Memory B cell (primary cell): Measurements from ENCODE around the gene CEP57.
A peak's percentile ranks its signal among the peaks of the same experiment; 100 is the strongest.

Source experiments
- ATAC-seq: fragments of 150-1000 bp; cut with Tn5 transposase; 2 replicates; pipeline ENCODE4 v1.10.0; 2021; ENCODE audit warnings: low read depth, mild to moderate bottlenecking, moderate library complexity
- DNase-seq, 2 donors: peaks; one replicate each; pipeline ENCODE4 v3.0.0; 2022; ENCODE audit warnings: low spot score in 2 of 2
- H3K27ac Mint-ChIP-seq: one replicate; pipeline ENCODE4 v1.8.0; 2022; ENCODE audit warnings: mild to moderate bottlenecking, moderate library complexity, mixed read lengths
- H3K27me3 Mint-ChIP-seq: one replicate; pipeline ENCODE4 v1.8.0; 2022; ENCODE audit warnings: mixed read lengths
- H3K36me3 Mint-ChIP-seq: one replicate; pipeline ENCODE4 v1.8.0; 2022; ENCODE audit warnings: mild to moderate bottlenecking, mixed read lengths
- H3K4me1 Mint-ChIP-seq: one replicate; pipeline ENCODE4 v1.8.0; 2022; ENCODE audit warnings: mixed read lengths
- H3K4me3 Mint-ChIP-seq: one replicate; pipeline ENCODE4 v1.8.0; 2022; ENCODE audit warnings: mild to moderate bottlenecking, moderate library complexity, mixed read lengths
- H3K9me3 Mint-ChIP-seq: one replicate; pipeline ENCODE4 v1.8.0; 2022; ENCODE audit warnings: mixed read lengths

Gene CEP57

DNA sequence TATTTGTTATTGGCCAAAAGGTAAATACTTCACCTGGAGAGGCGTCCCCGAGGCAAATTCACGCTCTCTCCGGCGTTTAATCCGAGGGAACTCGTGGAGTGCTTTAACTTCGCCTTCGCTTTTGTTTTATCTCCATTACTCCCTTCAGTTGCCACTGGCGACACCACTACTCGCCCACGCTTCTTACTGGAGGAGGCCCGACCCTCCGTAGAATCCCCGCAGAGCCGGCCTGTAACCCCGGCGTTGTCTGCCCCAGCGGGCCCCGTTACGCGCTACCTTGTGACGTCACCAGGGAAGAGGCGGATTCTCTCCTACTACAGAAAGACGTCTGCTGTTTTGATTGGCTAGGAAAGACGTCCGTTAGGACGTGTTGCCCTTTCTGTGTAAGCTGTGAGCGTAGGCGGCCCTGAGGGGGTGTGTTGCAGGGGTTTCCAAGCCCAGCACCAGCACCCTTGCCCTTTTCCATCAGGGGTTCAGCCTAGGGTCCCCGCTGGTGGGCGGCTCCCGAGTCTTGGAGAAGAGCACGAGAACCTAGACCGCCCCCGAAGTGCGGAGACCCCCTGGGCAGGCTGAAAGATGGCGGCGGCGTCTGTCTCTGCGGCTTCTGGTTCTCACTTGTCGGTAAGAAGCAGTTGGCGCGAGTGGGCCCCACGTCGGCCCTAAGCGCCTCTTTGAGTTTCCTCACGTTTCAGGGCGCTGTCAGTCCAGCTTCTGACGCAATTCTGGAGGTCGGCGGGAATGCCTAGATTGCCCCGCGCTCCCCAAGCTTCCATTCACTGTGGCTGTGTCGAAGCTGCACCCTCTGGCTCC, at the start of gene CEP57:
CEP57 (plus strand) TSS at position 376 of the 810 bp plus-strand sequence; CDS start at position 577, 201 bp downstream.
- H3K36me3 Mint-ChIP-seq: peaks cover 9% of the 10 kb centered on the region
- H3K27ac Mint-ChIP-seq: peak within 1 kb of the TSS; percentile 99
- no peaks in the 10 kb centered on the region for H3K27me3 Mint-ChIP-seq
- H3K4me1 Mint-ChIP-seq: peaks cover 29% of the 10 kb centered on the region
- ATAC-seq (peak; percentile 65), DNase-seq (peak; percentile 90 to 91)
- H3K9me3 Mint-ChIP-seq: no peaks in the 10 kb centered on the region
- H3K4me3 Mint-ChIP-seq: peak within 1 kb of the TSS; percentile 94

DNA sequence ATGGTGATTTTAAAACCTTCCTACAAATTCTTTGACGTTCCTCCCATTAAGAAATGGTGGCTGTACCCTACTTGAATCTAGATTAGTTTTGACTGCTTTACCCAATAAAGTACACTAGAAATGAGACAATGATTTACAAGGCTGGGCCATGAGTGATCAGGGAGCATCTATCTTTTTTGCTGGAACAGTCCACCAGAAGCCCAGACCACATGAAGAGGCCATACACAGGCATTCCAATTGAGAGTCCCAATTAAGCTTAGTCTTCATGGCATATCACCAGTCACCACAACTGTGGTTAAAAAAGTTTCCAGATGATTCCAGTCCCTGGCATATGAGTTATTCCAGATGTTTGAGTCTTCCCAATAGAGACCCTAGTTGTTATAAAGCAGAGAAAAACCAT, 40.2 kb upstream of the CEP57 start:
- no peak overlapping the region for H3K4me3 Mint-ChIP-seq
- no peak for ATAC-seq
- no peaks in the 10 kb centered on the region for H3K27me3 Mint-ChIP-seq
- no peak overlapping the region for H3K27ac Mint-ChIP-seq
- no peaks in the 10 kb centered on the region for H3K36me3 Mint-ChIP-seq
- peaks cover 12% of the 10 kb centered on the region for H3K4me1 Mint-ChIP-seq
- DNase-seq: no peak
- H3K9me3 Mint-ChIP-seq: no peaks in the 10 kb centered on the region

DNA sequence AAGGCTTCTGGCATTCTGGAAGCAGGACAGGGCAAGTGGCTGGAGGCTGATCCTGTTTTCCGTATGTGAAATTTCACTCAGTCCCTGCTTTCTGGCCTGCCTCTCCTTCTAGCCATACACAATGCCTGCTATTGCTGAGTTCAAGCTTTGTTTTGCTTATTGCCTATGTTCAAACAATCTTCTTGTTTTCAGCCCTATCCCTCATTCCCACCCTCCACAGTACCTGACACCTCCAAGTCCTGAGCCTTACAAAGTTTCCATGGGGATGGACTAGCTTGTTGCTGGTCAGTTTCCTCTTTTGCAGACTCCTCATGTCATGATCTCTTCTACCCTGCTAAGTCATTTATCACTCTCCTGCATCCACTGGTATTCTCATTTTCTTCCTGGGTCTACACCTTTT, 38.8 kb upstream of the CEP57 start:
- Mint-ChIP-seq H3K4me1 (peaks cover 12% of the 10 kb centered on the region), H3K27me3 (no peaks in the 10 kb centered on the region), H3K27ac (no peak overlapping the region), H3K4me3 (no peak overlapping the region), H3K9me3 (no peaks in the 10 kb centered on the region), H3K36me3 (no peaks in the 10 kb centered on the region)
- ATAC-seq (no peak), DNase-seq (no peak)

DNA sequence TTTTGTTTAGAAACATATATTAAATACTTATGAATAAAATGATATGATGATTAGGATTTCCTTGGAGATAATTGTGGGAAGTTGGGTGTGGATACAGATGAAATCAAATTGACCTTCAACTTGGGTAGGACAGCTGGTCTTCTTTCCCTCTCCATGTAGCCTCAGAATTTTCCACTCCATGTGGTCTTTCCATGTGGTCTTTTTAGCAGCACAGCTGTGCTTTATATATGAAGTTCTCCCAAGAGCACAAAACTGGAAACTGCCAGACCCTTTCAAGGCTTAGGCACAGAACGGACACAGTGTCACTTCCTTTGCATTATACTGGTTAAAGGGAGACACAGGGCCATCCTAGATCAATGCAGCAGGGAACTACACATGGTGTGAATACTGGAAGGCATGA, 29.4 kb upstream of the CEP57 start:
- Mint-ChIP-seq H3K36me3 (peaks cover 1% of the 10 kb centered on the region), H3K9me3 (peaks cover 1% of the 10 kb centered on the region), H3K4me1 (no peaks in the 10 kb centered on the region), H3K27me3 (no peaks in the 10 kb centered on the region), H3K4me3 (no peak overlapping the region), H3K27ac (no peak overlapping the region)
- ATAC-seq (no peak), DNase-seq (no peak)

DNA sequence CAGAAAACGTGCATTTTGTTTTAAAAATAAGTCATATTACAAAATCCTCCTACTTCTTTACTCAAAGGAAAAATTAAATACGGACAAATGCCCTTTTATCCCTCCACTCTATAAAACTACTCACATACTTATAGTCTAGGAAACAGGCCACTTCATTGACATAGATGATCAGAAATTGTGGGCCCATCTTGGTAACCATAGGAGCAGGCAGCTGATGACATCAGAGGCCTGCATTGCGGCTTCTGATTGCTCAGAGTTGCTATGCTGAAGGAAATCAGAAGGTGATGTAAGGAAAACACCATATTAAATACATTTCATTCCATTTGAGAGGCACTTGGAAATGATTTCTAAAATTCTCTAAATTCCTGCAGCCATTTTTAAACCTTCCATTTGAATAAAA, 27.8 kb upstream of the CEP57 start:
- Mint-ChIP-seq H3K4me3 (no peak overlapping the region), H3K36me3 (peaks cover 1% of the 10 kb centered on the region), H3K4me1 (no peaks in the 10 kb centered on the region), H3K27me3 (no peaks in the 10 kb centered on the region), H3K9me3 (peaks cover 1% of the 10 kb centered on the region), H3K27ac (no peak overlapping the region)
- ATAC-seq: no peak
- no peak for DNase-seq

GRCh38 chr11:95764267-95764898, 25.9 kb upstream of the CEP57 start:
- no peaks in the 10 kb centered on the region for H3K27me3 Mint-ChIP-seq
- peak; percentile 85 for ATAC-seq
- DNase-seq: peak in 1 of 2 donors; percentile 58
- H3K4me1 Mint-ChIP-seq: no peaks in the 10 kb centered on the region
- peaks cover 1% of the 10 kb centered on the region for H3K36me3 Mint-ChIP-seq
- no peak overlapping the region for H3K4me3 Mint-ChIP-seq
- H3K9me3 Mint-ChIP-seq: no peaks in the 10 kb centered on the region
- H3K27ac Mint-ChIP-seq: no peak overlapping the region

DNA sequence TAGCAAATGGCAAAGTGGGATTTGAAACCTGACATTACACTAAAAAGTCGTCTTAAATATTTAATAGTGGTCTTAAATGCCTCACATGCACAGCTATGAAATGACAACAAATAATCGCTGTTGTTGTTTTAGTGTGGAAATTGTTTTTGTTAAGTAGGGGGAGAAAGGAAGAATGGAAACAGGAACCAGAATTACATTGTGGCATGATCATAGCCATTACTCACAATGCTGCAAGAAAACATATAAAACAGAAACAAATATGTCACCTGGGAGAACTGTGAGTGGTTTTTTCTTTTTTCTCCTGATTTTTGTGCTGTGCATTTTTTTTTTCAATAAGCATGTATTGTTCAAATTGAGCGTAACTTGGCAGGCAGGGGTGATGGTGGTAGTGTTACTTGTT, 23.6 kb upstream of the CEP57 start:
- no peak for ATAC-seq
- H3K9me3 Mint-ChIP-seq: no peaks in the 10 kb centered on the region
- no peaks in the 10 kb centered on the region for H3K4me1 Mint-ChIP-seq
- no peaks in the 10 kb centered on the region for H3K27me3 Mint-ChIP-seq
- peaks cover 1% of the 10 kb centered on the region for H3K36me3 Mint-ChIP-seq
- no peak overlapping the region for H3K27ac Mint-ChIP-seq
- H3K4me3 Mint-ChIP-seq: no peak overlapping the region
- DNase-seq: no peak

DNA sequence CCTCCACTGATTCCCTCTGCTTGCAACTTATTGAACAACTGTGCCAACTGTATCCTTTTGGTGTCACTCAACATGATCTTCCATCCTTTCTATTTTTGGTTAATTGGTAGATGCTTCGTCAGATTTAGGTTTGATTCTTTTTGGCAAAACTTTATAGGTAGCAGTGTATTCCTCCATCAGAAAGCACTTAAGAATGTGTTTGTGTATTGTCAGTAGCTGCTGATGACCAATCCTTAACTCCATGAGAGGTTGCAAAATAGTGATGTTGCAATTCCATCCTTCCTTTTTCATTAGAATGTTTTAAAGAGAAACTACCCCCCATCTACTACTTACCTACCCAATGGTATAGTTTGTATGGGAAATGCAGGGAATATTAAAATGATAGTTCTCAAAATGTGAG, 22.8 kb upstream of the CEP57 start:
- H3K4me1 Mint-ChIP-seq: no peaks in the 10 kb centered on the region
- H3K36me3 Mint-ChIP-seq: peaks cover 1% of the 10 kb centered on the region
- peak overlapping the region; percentile 55 for H3K27ac Mint-ChIP-seq
- no peak for DNase-seq
- no peak overlapping the region for H3K4me3 Mint-ChIP-seq
- no peaks in the 10 kb centered on the region for H3K9me3 Mint-ChIP-seq
- ATAC-seq: no peak
- H3K27me3 Mint-ChIP-seq: no peaks in the 10 kb centered on the region

- H3K36me3 Mint-ChIP-seq: peaks cover 5% of the 10 kb centered on the region
- no peak for ATAC-seq
- H3K9me3 Mint-ChIP-seq: no peaks in the 10 kb centered on the region
- H3K4me3 Mint-ChIP-seq: no peak overlapping the region
- no peaks in the 10 kb centered on the region for H3K4me1 Mint-ChIP-seq
- no peak overlapping the region for H3K27ac Mint-ChIP-seq
- no peaks in the 10 kb centered on the region for H3K27me3 Mint-ChIP-seq
- DNase-seq: no peak
Observed at GRCh38 chr11:95768521-95768920, 21.8 kb upstream of the CEP57 start.

DNA sequence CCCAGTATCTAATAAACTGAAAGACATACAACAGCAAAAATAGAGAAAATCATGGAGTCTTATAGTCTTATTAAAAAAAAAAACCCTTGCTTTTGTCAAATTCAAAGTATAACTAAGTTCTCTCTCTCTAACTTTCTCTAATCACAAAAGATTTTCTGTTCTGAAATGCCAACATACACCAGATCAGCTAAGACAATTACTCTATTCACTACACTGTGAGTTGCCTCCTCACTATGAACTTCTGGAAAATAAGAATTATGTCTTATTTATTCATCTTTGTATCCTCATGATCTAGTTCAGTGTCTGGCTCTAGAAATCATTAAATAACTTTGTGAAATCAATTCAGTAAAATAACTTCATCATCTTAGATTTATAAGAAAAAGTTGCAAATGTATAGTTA, 13.4 kb upstream of the CEP57 start:
- ATAC-seq (no peak), DNase-seq (no peak)
- Mint-ChIP-seq H3K27me3 (no peaks in the 10 kb centered on the region), H3K4me1 (peaks cover 9% of the 10 kb centered on the region), H3K4me3 (no peak overlapping the region), H3K27ac (no peak overlapping the region), H3K9me3 (no peaks in the 10 kb centered on the region), H3K36me3 (peaks cover 27% of the 10 kb centered on the region)

GRCh38 chr11:95778699-95779098, 11.6 kb upstream of the CEP57 start:
- DNase-seq: no peak
- ATAC-seq: no peak
- Mint-ChIP-seq H3K9me3 (no peaks in the 10 kb centered on the region), H3K27me3 (no peaks in the 10 kb centered on the region), H3K4me1 (peaks cover 13% of the 10 kb centered on the region), H3K27ac (peak overlapping the region; percentile 53), H3K36me3 (peaks cover 33% of the 10 kb centered on the region), H3K4me3 (no peak overlapping the region)

DNA sequence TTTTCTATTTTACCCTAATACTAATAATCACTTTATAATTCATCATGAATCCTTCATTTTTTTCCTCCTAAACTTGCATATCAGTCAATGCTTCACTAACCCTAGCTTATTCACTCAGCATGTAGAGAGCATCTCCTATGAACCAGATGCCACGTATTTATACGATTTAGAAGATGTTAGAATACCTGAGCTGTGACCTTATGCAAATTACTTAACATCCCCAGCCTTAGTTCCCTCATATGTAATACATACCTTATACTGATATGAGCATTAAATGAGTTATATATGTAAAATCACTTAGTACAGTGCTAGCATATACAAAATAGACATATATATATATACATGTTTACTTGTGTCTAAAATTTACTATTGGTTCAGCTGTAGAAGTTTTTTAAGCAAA, 9.8 kb upstream of the CEP57 start:
- no peak overlapping the region for H3K4me3 Mint-ChIP-seq
- peaks cover 21% of the 10 kb centered on the region for H3K4me1 Mint-ChIP-seq
- H3K27ac Mint-ChIP-seq: peak overlapping the region; percentile 64
- peaks cover 35% of the 10 kb centered on the region for H3K36me3 Mint-ChIP-seq
- H3K27me3 Mint-ChIP-seq: no peaks in the 10 kb centered on the region
- ATAC-seq: peak; percentile 96
- no peak for DNase-seq
- H3K9me3 Mint-ChIP-seq: no peaks in the 10 kb centered on the region

DNA sequence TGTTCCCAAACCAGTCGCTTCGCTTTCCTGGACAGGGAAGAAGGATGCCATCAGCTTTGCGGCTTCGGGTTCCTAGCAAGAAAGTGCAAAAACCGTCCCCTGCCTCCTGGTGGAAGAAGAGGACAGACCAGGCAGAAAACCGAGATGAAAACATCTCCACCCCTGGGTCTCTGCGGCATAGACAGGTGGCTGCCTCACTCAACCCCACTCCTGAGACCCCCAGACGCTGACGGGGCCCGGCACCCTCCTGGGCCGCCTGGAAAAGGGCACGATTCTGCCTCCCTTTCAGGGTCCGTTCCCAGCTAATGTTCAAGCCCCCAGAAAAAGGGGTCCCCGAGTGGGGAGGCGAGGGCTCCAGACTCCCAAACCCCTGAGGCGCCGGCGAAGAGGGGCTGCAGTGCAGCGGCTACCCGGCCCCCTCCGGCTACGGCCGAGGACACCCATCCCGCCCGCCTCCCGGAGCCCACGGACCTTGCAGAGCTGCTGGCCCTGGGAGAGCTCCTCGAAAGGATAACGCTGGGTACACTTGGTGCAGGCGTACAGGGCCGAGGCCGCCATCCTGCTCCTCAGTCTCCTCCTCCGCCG, 1.3 kb upstream of the CEP57 start:
- no peak for ATAC-seq
- peaks cover 12% of the 10 kb centered on the region for H3K36me3 Mint-ChIP-seq

DNA sequence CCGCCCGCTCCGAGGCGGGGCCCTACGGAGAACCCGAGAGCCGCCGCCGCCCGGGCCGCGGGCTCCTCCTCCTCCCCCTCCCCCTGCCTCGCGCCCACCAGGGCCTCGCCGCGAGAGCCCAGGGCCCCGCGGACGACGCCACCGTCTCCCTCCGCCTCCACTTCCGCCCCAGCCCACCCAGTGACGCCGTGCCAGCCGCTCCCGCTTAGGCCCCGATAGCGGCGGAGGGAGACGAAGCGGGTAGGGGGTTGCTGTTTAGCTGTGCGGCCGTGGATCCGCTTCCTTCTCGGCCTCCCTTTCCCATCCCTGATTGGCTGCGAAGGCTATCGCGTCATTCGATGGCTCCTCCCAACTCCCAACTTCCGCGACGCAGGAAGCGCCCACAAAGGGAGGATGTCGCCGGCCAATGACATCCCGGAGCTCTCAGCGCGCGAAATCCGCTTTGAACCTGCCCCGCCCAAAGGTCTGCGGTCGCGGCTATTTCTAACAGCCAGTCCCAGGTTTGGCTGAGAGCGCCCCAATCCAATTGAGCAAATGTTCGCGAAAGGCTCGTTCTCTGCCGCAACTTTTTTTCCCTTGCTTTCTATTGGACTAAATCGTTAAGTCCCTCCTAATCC, 684 bp upstream of the CEP57 start, which contains the start of gene FAM76B:
FAM76B (minus strand) TSS at position 277 of the 617 bp plus-strand sequence. CDS start 304 bp downstream, outside the sequence.
- H3K36me3 Mint-ChIP-seq: peaks cover 12% of the 10 kb centered on the region
- H3K4me1 Mint-ChIP-seq: peaks cover 27% of the 10 kb centered on the region

More for the DNA sequence above, 1.3 kb upstream of the CEP57 start:
- Mint-ChIP-seq H3K27ac (peak overlapping the region; percentile 99), H3K4me3 (peak overlapping the region; percentile 94), H3K27me3 (no peaks in the 10 kb centered on the region), H3K9me3 (no peaks in the 10 kb centered on the region), H3K4me1 (peaks cover 26% of the 10 kb centered on the region)
- DNase-seq: no peak

More for the DNA sequence above, 684 bp upstream of the CEP57 start, which contains the start of gene FAM76B:
- ATAC-seq: peak; percentile 69
- peak within 1 kb of the TSS; percentile 99 for H3K27ac Mint-ChIP-seq
- H3K4me3 Mint-ChIP-seq: peak within 1 kb of the TSS; percentile 94
- no peaks in the 10 kb centered on the region for H3K9me3 Mint-ChIP-seq
- DNase-seq: peak; percentile 89 to 94
- no peaks in the 10 kb centered on the region for H3K27me3 Mint-ChIP-seq
